H54 (cell line): ENCODE data around the gene ZBTB20.
"Not testable (repeated sequence)": the region's sequence is repeated elsewhere in the genome, so short reads cannot be mapped to it uniquely, and the experiment has no call there.

Source experiments
- DNase-seq: peaks from one replicate; pipeline ENCODE4 v3.0.0; 2011; ENCODE audit warnings: low spot score, mixed read lengths; ENCODE audit not compliant: insufficient read length
- FAIRE-seq: peaks from 3 replicates; lab custom pipeline; 2011; peaks lifted over from hg19 to GRCh38; lab: Jason Lieb, UNC
- POLR2A ChIP-seq: IDR thresholded peaks from 2 replicates; pipeline ENCODE4 v1.6.1; 2011; ENCODE audit warnings: low read depth, mild to moderate bottlenecking, low read length

ZBTB20 gene

GRCh38 chr3:114838025-114838424, 309.1 kb downstream of the ZBTB20 start:
- FAIRE-seq, result no peak
- DNase-seq, result no peak
- no peak for TF ChIP-seq POLR2A

DNA sequence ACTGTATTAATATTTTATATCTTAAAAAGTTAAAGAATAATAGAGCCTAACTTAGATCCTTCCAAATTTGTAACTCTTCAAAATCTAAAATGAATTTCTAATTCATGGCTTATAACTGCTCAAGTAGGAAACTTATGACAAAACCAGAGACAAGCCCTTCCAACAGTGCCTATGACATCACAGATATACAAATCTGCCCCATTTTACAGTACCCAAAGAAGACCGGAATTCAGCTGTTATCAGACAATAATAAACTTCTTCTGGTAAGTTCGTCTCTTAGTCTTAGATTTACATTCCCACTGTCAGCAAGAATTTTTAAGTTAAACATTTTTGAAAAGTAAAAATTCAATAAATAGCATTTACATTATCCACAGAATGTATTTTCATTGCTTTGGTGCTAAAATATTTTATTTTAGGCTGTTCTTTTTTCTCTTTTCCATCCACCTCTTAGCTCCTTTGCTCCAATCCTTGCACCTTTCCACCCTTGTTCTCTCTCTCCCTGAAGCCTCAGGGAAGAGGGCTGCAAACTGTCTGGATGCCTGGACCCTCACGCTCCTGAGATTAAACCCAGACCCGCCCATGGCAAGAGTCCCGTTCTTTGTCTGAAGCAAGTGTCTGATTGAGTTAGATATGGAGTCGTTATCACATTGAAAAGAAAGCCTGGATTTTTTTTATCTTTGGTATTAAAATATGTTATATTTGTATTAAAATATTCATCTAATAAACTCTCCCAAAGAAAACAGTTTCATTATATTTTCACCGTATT, 312.7 kb downstream of the ZBTB20 start:
- FAIRE-seq (no peak), DNase-seq (no peak)
- no peak for TF ChIP-seq POLR2A

- DNase-seq (no peak), FAIRE-seq (no peak)
- no peak for TF ChIP-seq POLR2A
Observed at GRCh38 chr3:114831861-114832260, 315.2 kb downstream of the ZBTB20 start.

GRCh38 chr3:114830652-114831051, 316.4 kb downstream of the ZBTB20 start:
- no peak for TF ChIP-seq POLR2A
- no peak for DNase-seq
- no peak for FAIRE-seq

- no peak for TF ChIP-seq POLR2A
- no peak for DNase-seq
- no peak for FAIRE-seq
Observed at GRCh38 chr3:114829783-114830182, 317.3 kb downstream of the ZBTB20 start.

GRCh38 chr3:114827495-114827894, 319.6 kb downstream of the ZBTB20 start:
- DNase-seq, result no peak
- no peak for TF ChIP-seq POLR2A
- peak; percentile 20 for FAIRE-seq

DNA sequence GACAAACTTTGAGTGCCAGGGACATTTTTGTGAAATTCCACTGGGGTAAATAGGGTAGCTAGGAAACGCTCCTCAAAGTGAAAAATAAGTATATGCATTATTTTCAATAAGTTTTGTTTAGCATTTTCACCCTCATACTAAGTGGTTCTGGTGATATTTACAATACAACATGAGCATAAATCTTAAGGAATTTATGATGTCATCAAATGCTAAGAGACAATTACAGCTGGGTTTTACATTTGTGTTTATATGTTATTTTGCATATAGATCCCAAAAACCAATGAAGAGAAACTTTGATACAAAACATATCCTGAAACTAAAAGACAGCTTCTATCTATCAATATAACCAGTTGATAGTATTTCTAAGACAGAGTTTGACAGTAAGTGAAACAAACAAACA, 323.1 kb downstream of the ZBTB20 start:
- FAIRE-seq, result no peak
- DNase-seq, result no peak
- no peak for TF ChIP-seq POLR2A

- FAIRE-seq, result no peak
- DNase-seq, result no peak
- no peak for TF ChIP-seq POLR2A
Observed at GRCh38 chr3:114823061-114823460, 324.0 kb downstream of the ZBTB20 start.

- FAIRE-seq (no peak), DNase-seq (no peak)
- TF ChIP-seq POLR2A, result no peak
Observed at GRCh38 chr3:114816052-114816451, 331.0 kb downstream of the ZBTB20 start.

DNA sequence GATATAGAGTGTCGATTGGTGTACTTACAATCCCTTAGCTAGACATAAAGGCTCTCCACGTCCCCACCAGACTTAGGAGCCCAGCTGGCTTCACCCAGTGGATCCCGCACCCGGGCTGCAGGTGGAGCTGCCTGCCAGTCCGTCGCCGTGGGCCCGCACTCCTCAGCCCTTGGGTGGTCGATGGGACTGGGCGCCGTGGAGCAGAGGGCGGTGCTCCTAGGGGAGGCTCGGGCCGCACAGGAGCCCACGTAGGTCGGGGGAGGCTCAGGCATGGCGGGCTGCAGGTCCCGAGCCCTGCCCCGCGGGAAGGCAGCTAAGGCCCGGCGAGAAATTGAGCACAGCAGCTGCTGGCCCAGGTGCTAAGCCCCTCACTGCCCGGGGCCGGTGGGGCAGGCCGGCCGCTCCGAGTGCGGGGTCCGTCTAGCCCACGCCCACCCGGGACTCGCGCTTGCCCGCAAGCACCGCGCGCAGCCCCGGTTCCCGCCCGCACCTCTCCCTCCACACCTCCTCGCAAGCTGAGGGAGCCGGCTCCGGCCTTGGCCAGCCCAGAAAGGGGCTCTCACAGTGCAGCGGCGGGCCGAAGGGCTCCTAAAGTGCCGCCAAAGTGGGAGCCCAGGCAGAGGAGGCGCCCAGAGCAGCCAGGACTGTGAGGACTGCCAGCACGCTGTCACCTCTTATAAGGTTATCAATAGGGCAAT, 334.4 kb downstream of the ZBTB20 start:
- DNase-seq, FAIRE-seq: not testable (repeated sequence)

- DNase-seq, result no peak
- FAIRE-seq, result peak; percentile 55
- no peak for TF ChIP-seq POLR2A
Observed at GRCh38 chr3:114809668-114810413, 337.2 kb downstream of the ZBTB20 start.

GRCh38 chr3:114804099-114804498, 343.0 kb downstream of the ZBTB20 start:
- no peak for TF ChIP-seq POLR2A
- no peak for FAIRE-seq
- no peak for DNase-seq

- TF ChIP-seq POLR2A, result no peak
- peak; percentile 6 for FAIRE-seq
Observed at GRCh38 chr3:114803042-114803695, 343.9 kb downstream of the ZBTB20 start.

More at GRCh38 chr3:114803042-114803695, 343.9 kb downstream of the ZBTB20 start:
- no peak for DNase-seq
